GM19351 (cell line): ENCODE measurements around the gene CFAP92.

Experiments
- ATAC-seq: cut with Tn5 transposase; IDR thresholded peaks from one replicate; pipeline ENCODE4 v1.9.1; 2021; ENCODE audit warnings: mild to moderate bottlenecking, moderate library complexity; ENCODE audit not compliant: unreplicated experiment

The CFAP92 gene

GRCh38 chr3:128988286-128988685, 5.6 kb downstream of the CFAP92 start:
- no peak for ATAC-seq

- ATAC-seq: no peak
These were observed 6.4 kb downstream of the CFAP92 start for GRCh38 chr3:128987302-128988100.

- ATAC-seq: no peak
These were observed 9.3 kb downstream of the CFAP92 start for GRCh38 chr3:128984596-128984995.

GRCh38 chr3:128983293-128984069, 10.4 kb downstream of the CFAP92 start:
- no peak for ATAC-seq

- no peak for ATAC-seq
These were observed 18.6 kb downstream of the CFAP92 start for GRCh38 chr3:128975276-128975675.

GRCh38 chr3:128973988-128974564, 19.8 kb downstream of the CFAP92 start:
- ATAC-seq: no peak

GRCh38 chr3:128971421-128972100, 22.3 kb downstream of the CFAP92 start:
- ATAC-seq: no peak

- ATAC-seq: no peak
These were observed 23.2 kb downstream of the CFAP92 start for GRCh38 chr3:128970740-128971047.

GRCh38 chr3:128969993-128970739, 23.7 kb downstream of the CFAP92 start:
- no peak for ATAC-seq

GRCh38 chr3:128967748-128968355, 26.0 kb downstream of the CFAP92 start:
- no peak for ATAC-seq

GRCh38 chr3:128965818-128966217, 28.1 kb downstream of the CFAP92 start:
- no peak for ATAC-seq

- no peak for ATAC-seq
These were observed 28.6 kb downstream of the CFAP92 start for GRCh38 chr3:128965280-128965679.

- no peak for ATAC-seq
These were observed 37.4 kb downstream of the CFAP92 start for GRCh38 chr3:128956440-128956839.

- ATAC-seq: no peak
These were observed 43.5 kb downstream of the CFAP92 start for GRCh38 chr3:128950223-128950938.

- no peak for ATAC-seq
These were observed 44.7 kb downstream of the CFAP92 start for GRCh38 chr3:128949158-128949557.

GRCh38 chr3:128946411-128946810, 47.5 kb downstream of the CFAP92 start:
- no peak for ATAC-seq

GRCh38 chr3:128945878-128946175, 48.0 kb downstream of the CFAP92 start:
- no peak for ATAC-seq

GRCh38 chr3:128945041-128945877, 48.6 kb downstream of the CFAP92 start:
- ATAC-seq: no peak
